ENCODE measurements around the gene CMIP. TPM values are rescaled to one million over a fixed set of nuclear protein-coding genes. Genes with fewer than 3 reads are reported as not detected.

Gene CMIP
- total RNA-seq, 4 donors from 2014 or later, result 14.5 to 24.6 (median 21.0) TPM

DNA sequence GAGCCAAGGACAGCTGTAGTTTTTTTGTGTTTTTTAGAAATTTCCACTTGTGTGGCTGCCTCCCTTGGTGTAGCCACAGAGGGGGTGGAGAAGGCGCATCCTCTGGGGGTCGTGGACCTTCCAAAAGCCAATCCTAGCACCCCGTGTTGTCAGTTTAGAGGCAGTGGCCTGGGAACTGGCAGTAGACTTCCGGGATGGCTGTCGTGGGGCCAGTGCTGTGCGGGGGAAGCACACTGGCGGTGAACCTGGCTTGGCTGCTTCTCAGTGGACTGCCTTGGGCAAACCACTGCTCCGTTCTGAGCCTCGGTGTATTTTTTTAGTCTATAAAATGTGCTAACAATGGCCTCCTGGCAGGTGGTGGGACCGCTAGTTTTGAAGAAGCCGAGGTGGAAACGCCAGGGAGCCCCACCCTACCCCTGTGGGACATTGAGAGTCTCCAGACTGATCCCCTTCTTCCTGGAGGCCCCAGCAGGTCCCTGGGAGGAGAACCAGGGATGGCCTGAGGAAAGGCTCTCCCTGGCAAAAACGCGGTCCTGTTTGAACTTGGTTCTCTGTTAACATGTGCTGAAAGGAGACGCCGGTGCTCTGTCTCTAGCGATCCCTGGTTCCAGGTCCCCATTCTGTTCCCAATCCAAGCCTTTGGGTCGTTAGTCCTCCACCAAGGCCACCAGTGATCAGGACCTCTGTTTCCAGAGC, 125.7 kb downstream of the CMIP start:
- DNase-seq (ENCODE audit: extremely low spot score), result no peak
- Histone ChIP-seq H3K9me3 (no peaks in the 10 kb centered on the region), H3K27me3 (no peaks in the 10 kb centered on the region), H3K36me3 (no peaks in the 10 kb centered on the region), H3K27ac (replicated peaks in 1 of 4) (no peak overlapping the region), H3K4me1 (peaks cover 5 to 34% (median 20%) of the 10 kb centered on the region in 4 donors), H3K4me3 (no peak overlapping the region)
- intact Hi-C loops (cut with DNase I), result loop anchor here (10.0 kb wide), 1 partner anchor 85 kb away; no protein-coding TSS in a partner anchor
- TF ChIP-seq, protein P1, sequence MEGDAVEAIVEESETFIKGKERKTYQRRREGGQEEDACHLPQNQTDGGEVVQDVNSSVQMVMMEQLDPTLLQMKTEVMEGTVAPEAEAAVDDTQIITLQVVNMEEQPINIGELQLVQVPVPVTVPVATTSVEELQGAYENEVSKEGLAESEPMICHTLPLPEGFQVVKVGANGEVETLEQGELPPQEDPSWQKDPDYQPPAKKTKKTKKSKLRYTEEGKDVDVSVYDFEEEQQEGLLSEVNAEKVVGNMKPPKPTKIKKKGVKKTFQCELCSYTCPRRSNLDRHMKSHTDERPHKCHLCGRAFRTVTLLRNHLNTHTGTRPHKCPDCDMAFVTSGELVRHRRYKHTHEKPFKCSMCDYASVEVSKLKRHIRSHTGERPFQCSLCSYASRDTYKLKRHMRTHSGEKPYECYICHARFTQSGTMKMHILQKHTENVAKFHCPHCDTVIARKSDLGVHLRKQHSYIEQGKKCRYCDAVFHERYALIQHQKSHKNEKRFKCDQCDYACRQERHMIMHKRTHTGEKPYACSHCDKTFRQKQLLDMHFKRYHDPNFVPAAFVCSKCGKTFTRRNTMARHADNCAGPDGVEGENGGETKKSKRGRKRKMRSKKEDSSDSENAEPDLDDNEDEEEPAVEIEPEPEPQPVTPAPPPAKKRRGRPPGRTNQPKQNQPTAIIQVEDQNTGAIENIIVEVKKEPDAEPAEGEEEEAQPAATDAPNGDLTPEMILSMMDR (IDR thresholded peaks at IDR 0.05), result no peak
- TF ChIP-seq POLR2AphosphoS5 (IDR thresholded peaks at IDR 0.05) (no peak), POLR2A (IDR thresholded peaks at IDR 0.05; ENCODE audit: low read depth) (no peak), EP300 (IDR thresholded peaks at IDR 0.05) (no peak)
- WGBS, result 87% methylated on average over 13 of the region's 18 CpGs

DNA sequence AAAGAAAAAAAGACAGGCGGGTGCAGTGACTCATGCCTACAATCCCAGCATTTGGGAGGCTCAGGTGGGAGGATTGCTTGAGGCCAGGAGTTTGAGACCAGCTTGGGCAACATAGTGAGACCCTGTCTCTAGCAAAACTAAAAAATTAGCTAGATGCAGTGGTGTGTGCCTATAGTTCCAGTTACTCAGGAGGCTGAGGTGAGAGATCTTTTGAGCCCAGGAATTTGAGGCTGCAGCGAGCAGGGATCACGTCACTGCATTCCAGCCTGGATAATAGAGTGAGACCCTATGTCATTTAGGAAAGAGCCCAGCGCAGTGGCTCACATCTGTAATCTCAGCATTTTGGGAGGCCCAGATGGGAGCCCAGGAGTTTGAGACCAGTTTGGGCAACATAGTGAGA, 126.6 kb downstream of the CMIP start:
- Histone ChIP-seq H3K9me3 (no peaks in the 10 kb centered on the region), H3K27ac (replicated peaks in 1 of 4) (no peak overlapping the region), H3K36me3 (no peaks in the 10 kb centered on the region), H3K27me3 (no peaks in the 10 kb centered on the region), H3K4me1 (peaks cover 5 to 34% (median 20%) of the 10 kb centered on the region in 4 donors), H3K4me3 (no peak overlapping the region)
- no peak for DNase-seq (ENCODE audit: extremely low spot score)
- intact Hi-C loops (cut with DNase I), result loop anchor here (10.0 kb wide), 1 partner anchor 86 kb away; no protein-coding TSS in a partner anchor
- WGBS, result 96% methylated on average over 4 of the region's 4 CpGs
- TF ChIP-seq, protein P1 (IDR thresholded peaks at IDR 0.05), result no peak
- no peak for TF ChIP-seq EP300 (IDR thresholded peaks at IDR 0.05)
- TF ChIP-seq POLR2AphosphoS5 (IDR thresholded peaks at IDR 0.05), result no peak
- no peak for TF ChIP-seq POLR2A (IDR thresholded peaks at IDR 0.05; ENCODE audit: low read depth)

DNA sequence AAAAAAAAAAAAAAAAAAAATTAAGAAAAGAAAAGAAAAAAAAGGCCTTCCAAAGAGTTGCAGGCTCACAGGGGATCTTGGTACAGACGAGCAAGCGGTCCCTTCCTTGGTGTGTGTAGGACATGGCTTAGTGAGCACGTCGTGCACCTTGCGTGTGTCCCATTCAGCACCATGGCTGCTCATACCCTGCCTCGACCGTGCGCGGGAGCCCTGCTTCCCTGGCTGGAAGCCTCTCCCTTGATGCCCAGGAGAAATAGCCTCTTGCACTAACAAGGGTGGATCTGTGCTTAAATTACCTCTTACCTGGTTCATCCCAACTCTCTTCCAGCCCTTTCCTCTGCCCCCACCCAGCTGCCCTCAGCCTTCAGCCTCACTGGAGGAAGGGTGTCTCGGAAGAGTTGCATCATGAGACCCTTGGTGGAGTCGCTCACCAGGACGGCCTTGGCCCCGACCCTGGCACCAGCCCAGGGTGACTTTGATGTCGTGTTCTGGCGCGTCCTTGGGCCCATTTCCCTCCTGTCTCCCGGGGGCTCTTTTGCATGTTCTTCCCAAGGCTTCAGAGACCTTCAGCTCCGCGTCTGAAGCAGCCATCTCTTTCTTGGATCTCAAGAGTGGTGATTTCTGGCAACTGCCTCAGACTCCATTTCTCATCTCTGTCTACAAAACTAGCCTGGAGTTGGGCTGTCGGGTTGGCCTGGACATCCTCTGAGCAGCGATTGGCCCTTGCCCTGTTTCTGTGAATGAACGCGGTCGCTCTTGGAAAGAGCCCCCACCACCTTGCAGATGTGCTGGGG, 127.2 kb downstream of the CMIP start:
- Histone ChIP-seq H3K9me3 (no peaks in the 10 kb centered on the region), H3K4me3 (no peak overlapping the region), H3K36me3 (no peaks in the 10 kb centered on the region), H3K27me3 (no peaks in the 10 kb centered on the region), H3K27ac (replicated peaks in 1 of 4) (no peak overlapping the region), H3K4me1 (peaks cover 5 to 34% (median 20%) of the 10 kb centered on the region in 4 donors)
- DNase-seq (ENCODE audit: extremely low spot score), result no peak
- intact Hi-C loops (cut with DNase I), result loop anchor here (10.0 kb wide), 1 partner anchor 87 kb away; no protein-coding TSS in a partner anchor
- WGBS, result 78% methylated on average over 24 of the region's 24 CpGs
- TF ChIP-seq EP300 (IDR thresholded peaks at IDR 0.05), result no peak
- TF ChIP-seq, protein P1 (IDR thresholded peaks at IDR 0.05), result no peak
- TF ChIP-seq POLR2A (IDR thresholded peaks at IDR 0.05; ENCODE audit: low read depth), result no peak
- TF ChIP-seq POLR2AphosphoS5 (IDR thresholded peaks at IDR 0.05), result no peak

DNA sequence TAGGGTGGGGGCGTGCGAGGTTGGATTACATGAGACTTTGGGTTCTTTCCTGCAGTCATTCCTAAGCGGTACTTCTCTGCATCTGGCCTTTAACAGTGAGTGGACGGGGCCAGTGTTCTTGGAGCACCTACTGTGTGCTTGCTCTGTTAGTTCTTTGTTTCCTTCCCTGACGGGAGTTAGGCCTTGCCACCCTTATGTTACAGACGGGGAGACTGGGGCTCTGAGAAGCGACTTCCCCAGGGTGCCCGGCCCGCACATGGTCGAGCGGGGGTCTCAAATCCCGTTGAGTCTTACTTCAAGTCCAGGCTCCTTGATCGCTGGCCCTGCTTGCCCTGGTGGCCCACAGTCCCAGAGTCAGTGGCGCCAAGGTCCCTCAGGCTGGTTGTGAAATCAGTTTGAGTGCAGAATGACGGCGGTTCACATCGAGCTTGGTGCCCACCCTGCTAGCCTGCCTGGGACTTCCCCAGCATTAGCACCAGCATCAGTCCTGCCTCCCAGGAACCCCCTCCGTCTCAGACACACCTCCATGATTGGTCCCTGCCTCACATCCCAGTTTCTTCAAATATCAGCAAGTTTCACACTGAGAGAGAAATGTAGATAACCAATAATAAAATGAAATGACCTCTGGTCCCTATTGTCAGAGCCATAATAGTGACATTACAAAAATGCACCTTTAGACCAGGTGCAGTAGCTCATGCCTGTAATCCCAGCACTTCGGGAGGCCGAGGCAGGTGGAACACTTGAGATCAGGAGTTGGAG, 128.0 kb downstream of the CMIP start:
- WGBS, result 95% methylated on average over 13 of the region's 20 CpGs
- TF ChIP-seq, protein P1 (IDR thresholded peaks at IDR 0.05), result no peak
- TF ChIP-seq EP300 (IDR thresholded peaks at IDR 0.05), result no peak
- TF ChIP-seq POLR2A (IDR thresholded peaks at IDR 0.05; ENCODE audit: low read depth), result no peak
- TF ChIP-seq POLR2AphosphoS5 (IDR thresholded peaks at IDR 0.05), result no peak
- DNase-seq (ENCODE audit: extremely low spot score), result no peak

More for the DNA sequence above, 128.0 kb downstream of the CMIP start:
- peaks cover 5 to 34% (median 20%) of the 10 kb centered on the region in 4 donors for H3K4me1 ChIP-seq
- no peak overlapping the region for H3K27ac ChIP-seq (replicated peaks in 1 of 4)
- H3K27me3 ChIP-seq, result no peaks in the 10 kb centered on the region
- no peak overlapping the region for H3K4me3 ChIP-seq
- no peaks in the 10 kb centered on the region for H3K9me3 ChIP-seq
- no peaks in the 10 kb centered on the region for H3K36me3 ChIP-seq
- intact Hi-C loops (cut with DNase I), result loop anchor here (10.0 kb wide), 1 partner anchor 88 kb away; no protein-coding TSS in a partner anchor

Measured in esophagus muscularis mucosa (tissue), 4 donors.